Fibroblast of lung (primary cell): ENCODE measurements around the gene MAP1B.

Experiments
- EZH2 ChIP-seq: IDR thresholded peaks from 2 replicates; pipeline ENCODE4 v1.5.1; 2012; ENCODE audit warnings: low read length, control low read depth, mild to moderate bottlenecking; ENCODE audit errors: missing control alignments
- TF ChIP-seq, protein P1 (sequence below), 2 donors: IDR thresholded peaks in 1 of 2; conservative IDR thresholded peaks in 1 of 2; 1 replicate in 1 of 2; 2 replicates in 1 of 2; pipeline ENCODE4 v1.5.1; 2011 to 2012; ENCODE audit warnings: low read length in 2 of 2, control low read depth in 1 of 2, inconsistent platforms in 1 of 2, low read depth in 1 of 2, mild to moderate bottlenecking in 1 of 2

GRCh38 chr5:72126796-72127195 is 19.5 kb downstream of the MAP1B start:
- TF ChIP-seq, protein P1, sequence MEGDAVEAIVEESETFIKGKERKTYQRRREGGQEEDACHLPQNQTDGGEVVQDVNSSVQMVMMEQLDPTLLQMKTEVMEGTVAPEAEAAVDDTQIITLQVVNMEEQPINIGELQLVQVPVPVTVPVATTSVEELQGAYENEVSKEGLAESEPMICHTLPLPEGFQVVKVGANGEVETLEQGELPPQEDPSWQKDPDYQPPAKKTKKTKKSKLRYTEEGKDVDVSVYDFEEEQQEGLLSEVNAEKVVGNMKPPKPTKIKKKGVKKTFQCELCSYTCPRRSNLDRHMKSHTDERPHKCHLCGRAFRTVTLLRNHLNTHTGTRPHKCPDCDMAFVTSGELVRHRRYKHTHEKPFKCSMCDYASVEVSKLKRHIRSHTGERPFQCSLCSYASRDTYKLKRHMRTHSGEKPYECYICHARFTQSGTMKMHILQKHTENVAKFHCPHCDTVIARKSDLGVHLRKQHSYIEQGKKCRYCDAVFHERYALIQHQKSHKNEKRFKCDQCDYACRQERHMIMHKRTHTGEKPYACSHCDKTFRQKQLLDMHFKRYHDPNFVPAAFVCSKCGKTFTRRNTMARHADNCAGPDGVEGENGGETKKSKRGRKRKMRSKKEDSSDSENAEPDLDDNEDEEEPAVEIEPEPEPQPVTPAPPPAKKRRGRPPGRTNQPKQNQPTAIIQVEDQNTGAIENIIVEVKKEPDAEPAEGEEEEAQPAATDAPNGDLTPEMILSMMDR (conservative IDR thresholded peaks at IDR 0.05 in 1 of 2, IDR thresholded peaks at IDR 0.05 in 1 of 2; ENCODE audit: low read depth in 1 of 2, low read length in 2 of 2), result no peak
- no peak for TF ChIP-seq EZH2
